Stimulated activated CD4-positive, alpha-beta T cell treated with anti-CD3 and anti-CD28 coated beads, Interleukin-4, amount 100 ng/mL, for 24 hours (primary cell): ENCODE results near the gene OR2S2.
"Not testable (repeated sequence)": the region's sequence is repeated elsewhere in the genome, so short reads cannot be mapped to it uniquely, and the experiment has no call there.

Experiments
- DNase-seq: peaks from one replicate; pipeline ENCODE4 v3.0.0-alpha.2; 2020

Gene OR2S2

GRCh38 chr9:35933550-35934067, 24.3 kb downstream of the OR2S2 start:
- DNase-seq: no peak

- DNase-seq: no peak
Measured at GRCh38 chr9:35932735-35933134, 25.2 kb downstream of the OR2S2 start.

GRCh38 chr9:35930989-35931388, 27.0 kb downstream of the OR2S2 start:
- no peak for DNase-seq

DNA sequence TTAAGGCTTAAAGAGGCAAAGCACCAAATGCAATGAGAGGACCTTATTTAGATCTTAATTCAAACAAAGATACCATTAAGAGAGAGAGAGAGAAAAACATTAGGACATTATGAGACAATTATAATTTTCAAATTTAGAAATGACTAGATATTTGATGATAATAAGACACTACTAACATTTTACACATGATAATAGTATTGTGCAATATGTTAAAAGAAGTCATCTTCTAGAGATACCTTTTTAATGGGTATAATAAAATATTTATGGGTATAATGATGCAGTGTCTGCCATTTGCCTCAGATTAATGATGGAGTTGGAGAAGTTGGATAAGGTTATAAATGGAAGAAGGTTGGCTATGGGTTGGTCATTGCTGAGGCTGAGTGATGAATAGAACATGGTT, 27.4 kb downstream of the OR2S2 start:
- DNase-seq: no peak

DNA sequence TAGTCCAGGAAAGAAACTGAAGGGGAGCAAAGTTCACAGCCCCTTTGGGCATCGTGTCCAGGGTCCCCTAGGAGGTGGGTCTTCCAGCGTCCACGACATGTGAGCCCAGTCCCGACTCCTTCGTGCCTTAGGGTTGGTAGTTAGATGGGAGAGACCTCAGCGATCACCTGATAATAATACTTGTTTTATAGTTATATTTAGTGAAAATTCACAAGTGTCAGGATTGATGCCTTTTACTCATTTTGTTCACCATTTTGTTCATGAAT, 28.6 kb downstream of the OR2S2 start:
- no peak for DNase-seq

DNA sequence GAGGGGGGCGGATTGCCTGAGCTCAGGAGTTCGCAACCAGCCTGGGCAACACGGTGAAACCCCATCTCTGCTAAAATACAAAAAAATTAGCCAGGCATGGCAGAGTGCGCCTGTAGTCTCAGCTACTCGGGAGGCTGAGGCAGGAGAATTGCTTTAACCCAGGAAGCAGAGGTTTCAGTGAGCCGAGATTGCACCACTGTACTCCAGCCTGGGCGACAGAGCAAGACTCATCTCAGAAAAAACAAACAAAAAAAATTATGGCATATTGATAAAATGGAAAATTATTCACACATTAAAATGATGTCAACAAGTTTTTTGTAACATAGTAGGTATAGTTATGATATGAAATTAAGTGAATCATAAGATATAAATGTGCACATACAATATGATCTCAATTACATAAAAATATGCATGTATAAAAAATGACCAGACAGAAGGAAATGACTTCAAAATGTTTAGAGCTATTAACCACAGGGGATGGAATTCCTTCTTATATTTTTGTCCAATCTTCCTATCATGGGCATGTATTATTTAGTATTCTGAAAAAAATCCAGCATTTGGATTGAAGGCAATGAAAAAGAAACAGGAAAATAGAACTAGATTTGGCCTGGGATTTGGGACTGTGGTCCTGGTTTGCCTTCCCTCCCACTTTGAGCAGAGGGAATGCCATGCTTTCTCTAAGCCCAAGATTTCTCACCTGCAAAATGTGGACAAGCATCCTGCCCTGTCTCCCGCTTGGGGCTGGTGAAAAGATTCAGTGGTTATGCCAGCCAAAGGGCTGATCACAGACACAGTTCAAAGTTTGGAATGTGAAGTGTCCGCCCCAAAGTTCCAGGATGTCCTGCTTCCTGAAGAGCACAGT, 29.1 kb downstream of the OR2S2 start:
- DNase-seq: no peak

- peak; percentile 64 for DNase-seq
Measured at GRCh38 chr9:35923927-35924763, 33.8 kb downstream of the OR2S2 start.

DNA sequence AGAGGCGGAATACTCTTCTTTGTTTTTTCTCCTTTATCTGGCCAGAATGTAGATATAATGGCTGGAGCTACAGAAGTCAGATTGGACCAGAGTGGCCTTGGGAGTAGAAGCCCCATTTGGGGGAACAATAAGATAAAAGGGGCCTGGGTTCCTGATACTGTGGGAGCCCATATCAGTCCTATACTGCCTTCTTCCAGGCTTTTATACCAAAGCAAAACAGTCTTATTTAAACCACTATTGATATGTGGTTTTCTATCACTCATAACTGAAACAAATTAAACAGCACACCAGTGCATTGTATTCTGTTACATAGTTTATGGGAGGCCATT, 34.4 kb downstream of the OR2S2 start:
- no peak for DNase-seq

DNA sequence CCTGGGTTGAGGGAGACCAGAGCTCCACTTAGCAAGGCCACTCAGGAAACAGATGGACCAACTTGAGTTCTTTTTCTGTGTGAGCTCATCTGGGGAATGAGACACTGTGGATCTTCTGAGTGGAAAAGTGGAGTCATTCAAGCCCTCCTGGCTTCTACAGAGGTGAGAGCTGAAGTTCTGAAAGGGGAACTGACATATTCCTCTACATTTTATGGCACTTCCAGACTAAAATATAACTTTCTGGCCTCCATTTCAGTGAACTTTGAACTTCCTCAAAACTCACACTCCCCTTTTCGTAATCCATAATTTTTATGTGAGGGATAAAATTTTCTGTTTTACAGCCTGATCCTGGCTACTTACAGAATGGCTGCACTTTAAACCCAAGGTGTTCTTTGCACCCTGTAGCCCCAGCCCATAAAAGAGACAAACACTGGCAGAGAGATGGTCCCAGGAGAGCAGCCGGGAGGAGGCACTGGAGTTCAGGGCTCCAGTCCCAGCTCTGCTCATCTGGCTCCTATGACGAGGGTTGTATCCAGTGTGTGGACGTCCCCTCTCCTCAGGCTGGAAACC, 37.8 kb downstream of the OR2S2 start:
- no peak for DNase-seq

DNA sequence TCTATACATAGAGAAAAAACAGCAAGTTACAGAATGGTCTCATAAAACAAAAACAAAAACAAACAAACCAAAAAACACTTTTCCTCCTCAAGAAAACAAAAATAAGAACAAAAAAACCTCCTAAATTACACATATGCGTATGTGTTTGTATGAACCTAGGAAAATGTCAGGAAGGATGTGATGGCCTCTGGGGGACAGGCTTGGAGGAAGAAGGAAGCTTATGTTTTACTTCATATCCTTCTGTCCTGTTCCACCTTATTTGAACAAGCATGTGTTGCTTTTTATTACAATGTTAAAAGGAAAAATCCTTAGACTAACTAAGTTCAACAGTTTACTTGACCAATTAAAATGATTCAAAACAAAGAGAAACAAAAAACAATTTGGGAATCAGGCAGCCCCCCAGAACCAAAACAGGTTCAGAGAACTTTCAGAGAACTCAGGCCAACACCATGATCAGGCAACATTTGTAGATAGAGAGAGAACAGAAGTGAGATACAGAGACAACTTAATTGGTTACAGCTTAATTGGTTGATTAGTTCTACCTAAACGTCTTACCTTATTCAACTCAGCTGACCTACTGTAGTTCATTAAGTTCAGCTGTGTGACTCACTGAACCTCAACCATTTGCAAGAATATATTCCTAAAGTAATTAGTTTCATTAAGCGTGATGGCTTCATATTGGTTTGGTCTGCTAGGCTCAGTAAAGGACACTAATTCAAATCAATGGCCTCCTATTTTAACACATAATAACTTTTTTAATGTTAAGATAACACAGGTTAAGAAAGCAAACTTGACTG, 38.5 kb downstream of the OR2S2 start:
- DNase-seq: no peak

DNA sequence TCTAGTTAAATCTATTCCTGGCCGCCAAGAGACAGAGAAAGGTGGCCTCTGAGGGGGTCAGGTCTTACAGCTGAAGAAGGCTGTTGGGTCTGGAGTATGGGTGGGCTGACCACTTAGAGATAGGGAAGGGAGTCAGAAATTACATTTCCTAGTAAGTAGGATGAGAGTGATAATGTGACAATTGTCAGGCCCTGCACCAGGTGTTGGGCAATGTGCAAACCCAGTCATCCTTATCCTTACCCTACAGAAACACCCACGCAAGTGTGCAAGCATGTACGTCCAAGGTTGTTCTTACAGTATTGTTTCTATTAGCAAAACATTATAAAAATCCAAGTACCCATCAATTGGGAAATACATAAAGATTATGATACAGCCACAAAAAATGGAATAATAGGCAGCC, 39.2 kb downstream of the OR2S2 start:
- DNase-seq: no peak

DNA sequence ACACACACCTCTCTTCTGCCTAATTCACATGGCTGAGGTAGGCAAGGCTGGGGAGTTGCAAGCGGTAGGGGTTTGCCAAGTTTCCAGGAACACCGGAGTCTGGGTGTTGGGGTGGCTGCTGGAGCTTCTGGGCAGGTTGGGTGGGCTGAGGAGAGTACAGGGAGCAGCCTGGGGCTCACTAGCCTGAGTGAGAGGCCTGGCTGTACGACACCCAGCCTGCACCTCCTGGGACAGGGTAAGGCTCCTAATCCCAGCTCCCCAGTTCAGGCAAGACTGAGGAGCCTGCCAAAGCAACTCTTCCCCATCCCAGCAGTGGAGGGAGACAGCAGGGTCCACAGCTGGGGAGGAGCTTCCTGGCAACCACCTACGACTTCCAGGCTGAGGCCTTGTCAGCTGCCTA, 40.7 kb downstream of the OR2S2 start:
- DNase-seq: no peak

DNA sequence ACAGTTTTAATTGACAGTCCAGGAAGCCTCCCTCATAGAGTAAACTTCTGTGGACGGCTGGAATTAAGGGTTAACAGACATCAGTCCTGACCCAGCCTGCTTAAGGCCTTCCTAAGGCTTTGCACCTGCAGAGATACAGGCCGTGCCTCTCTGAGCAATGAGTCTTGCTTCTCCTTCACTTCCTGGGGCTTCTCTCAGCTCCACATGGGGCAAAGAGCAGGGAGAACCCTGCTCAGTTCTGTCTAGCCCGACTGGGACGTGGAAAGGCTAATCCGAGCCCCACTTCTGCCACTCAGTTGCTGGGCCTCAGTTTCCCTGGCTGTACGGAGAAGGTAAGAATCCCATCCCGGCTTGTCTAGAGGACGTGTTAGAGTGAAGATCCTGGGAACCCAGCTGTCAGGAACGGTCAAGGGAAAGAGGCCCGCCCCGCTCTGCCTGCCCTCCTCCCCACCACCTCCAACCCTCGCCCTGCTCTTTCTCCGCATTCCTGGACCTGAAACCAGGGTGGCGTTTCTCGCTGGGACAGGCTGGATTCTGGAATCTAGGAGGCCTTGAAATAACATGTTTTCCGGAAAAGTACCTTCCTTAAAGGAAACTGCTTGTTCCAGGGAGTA, 42.2 kb downstream of the OR2S2 start:
- no peak for DNase-seq

GRCh38 chr9:35914301-35914807, 43.6 kb downstream of the OR2S2 start:
- DNase-seq: no peak

DNA sequence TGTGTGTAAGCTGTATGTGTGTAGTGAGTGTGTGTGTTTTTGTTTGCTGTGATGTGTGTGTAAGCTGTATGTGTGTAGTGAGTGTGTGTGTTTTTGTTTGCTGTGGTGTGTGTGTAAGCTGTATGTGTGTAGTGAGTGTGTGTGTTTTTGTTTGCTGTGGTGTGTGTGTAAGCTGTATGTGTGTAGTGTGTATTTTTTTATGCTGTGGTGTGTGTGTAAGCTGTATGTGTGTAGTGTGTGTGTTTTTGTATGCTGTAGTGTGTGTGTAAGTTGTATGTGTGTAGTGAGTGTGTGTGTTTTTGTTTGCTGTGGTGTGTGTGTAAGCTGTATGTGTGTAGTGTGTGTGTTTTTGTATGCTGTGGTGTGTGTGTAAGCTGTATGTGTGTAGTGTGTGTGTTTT, 44.5 kb downstream of the OR2S2 start:
- not testable (repeated sequence) for DNase-seq

- DNase-seq: no peak
Measured at GRCh38 chr9:35912791-35913400, 45.1 kb downstream of the OR2S2 start.

DNA sequence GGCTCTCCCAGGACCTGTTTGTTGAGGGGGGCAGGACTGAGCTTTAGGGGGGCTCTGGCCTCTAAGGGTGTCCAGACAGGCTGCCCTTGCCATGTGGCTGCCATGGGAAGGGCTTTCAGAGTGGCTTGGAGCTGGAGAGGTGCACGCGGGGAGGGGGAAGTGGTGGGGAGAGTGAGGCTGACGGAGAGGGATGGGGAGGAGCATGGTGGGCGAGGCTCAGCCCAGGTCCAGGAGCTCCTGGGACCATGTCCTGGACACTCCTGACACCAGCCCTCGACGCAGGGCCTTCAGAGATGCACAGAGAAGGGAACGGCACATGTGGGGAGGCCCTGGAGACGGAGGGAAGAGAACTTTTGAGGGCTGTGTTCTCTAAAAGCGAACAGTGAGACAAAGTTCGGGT, 46.3 kb downstream of the OR2S2 start:
- no peak for DNase-seq

DNA sequence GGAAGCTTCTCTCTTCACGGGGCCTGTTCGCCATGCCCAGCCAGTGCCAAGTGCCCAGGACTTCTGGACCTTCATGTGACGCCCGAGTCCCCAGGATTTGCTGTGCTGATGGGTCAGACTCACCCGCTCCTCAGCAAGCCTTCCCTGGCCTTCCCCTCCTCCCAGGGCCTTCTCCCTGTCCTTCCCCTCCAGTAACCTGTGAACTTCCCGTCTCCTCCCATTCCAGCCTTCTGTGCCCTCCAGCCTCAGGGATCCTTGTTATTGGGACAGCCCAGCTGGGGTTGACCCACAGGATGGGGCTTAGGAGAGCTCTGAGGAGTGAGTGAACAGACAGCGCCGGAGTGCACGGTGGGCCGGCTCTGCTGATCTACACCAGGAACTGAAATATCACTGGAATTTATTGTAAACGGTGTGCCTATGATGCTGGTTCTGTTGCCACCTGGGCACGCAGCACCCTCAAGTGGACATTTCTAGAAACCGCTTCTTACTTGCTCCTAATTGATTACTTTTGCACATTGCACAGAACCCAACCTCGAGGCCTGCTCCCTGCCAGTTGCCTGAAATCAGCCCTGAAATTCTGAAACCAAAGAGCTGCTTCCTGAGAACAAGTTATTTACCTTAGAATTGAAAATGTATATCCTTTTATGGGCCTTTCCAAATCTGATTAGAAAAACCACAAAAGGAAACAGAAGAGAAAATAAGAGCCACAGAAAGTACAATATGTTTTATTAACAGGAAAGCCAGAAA, 47.2 kb downstream of the OR2S2 start:
- peak; percentile 43 for DNase-seq

- DNase-seq: no peak
Measured at GRCh38 chr9:35909687-35910612, 48.0 kb downstream of the OR2S2 start.

DNA sequence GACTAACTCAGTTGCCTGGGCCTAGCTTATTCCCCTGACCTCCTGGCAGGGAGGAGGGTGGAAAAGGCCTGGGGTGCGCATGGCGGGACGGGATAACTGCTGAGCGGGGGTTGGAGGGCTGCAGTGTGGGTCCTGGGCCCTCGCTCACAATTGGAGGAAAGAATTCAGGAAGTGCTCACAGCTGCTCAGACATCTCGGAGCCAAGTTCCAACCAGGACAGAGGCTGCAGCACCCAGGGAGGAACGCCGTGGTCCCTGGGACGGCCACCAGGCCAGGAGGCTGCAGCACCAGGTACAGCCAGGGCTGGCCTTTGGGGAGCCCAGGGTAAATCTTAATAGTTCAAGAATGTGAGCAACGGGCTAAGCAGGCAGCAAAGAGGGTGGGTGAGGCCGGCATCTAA, 48.7 kb downstream of the OR2S2 start, which contains the start of gene SPAAR:
SPAAR (plus strand) TSS at position 217 of the 400 bp plus-strand sequence. CDS start 974 bp downstream, outside the sequence.
- no peak for DNase-seq
